SK-N-SH (cell line): Measurements from ENCODE around the gene DRAP1.

Source experiments
- EZH2phosphoT487 ChIP-seq: fragments of 200-600 bp; sonication (generic); IDR thresholded peaks from 2 replicates; pipeline ENCODE4 v1.6.1; 2017; ENCODE audit warnings: low read depth, mixed run types, mild to moderate bottlenecking, antibody characterized with exemption, moderate library complexity, borderline replicate concordance
- MXI1 ChIP-seq: IDR thresholded peaks from 2 replicates; pipeline ENCODE4 v1.6.1; 2012; ENCODE audit warnings: mild to moderate bottlenecking, low read depth, low read length, improper control_type of control experiment
- RCOR1 ChIP-seq: fragments of 150-350 bp; IDR thresholded peaks from 2 replicates; pipeline ENCODE4 v1.6.1; 2017; ENCODE audit warnings: antibody characterized with exemption, low read length
- RXRA ChIP-seq: IDR thresholded peaks from 2 replicates; pipeline ENCODE4 v1.4.0; 2012; ENCODE audit warnings: low read depth, mild to moderate bottlenecking, borderline replicate concordance
- SIN3A ChIP-seq: IDR thresholded peaks from 2 replicates; pipeline ENCODE4 v1.6.1; 2012; ENCODE audit warnings: low read depth, mild to moderate bottlenecking, low read length, moderate library complexity, borderline replicate concordance
- SMC3 ChIP-seq: IDR thresholded peaks from 2 replicates; pipeline ENCODE4 v1.6.1; 2012; ENCODE audit warnings: low read depth, low read length, improper control_type of control experiment
- TCF12 ChIP-seq: IDR thresholded peaks from 2 replicates; pipeline ENCODE4 v1.4.0; 2012
- TEAD4 ChIP-seq: IDR thresholded peaks from 2 replicates; pipeline ENCODE4 v1.4.0; 2012; ENCODE audit warnings: mild to moderate bottlenecking, borderline replicate concordance; ENCODE audit not compliant: insufficient read depth
- YY1 ChIP-seq: IDR thresholded peaks from 2 replicates; pipeline ENCODE4 v1.4.0; 2012; ENCODE audit warnings: low read depth, mild to moderate bottlenecking
- TF ChIP-seq, protein P1 (sequence below): fragments of 200-600 bp; sonication (generic); IDR thresholded peaks from 2 replicates; pipeline ENCODE4 v1.6.1; 2017; ENCODE audit warnings: antibody characterized with exemption, mild to moderate bottlenecking, moderate library complexity
- TF ChIP-seq, protein P2 (sequence below): IDR thresholded peaks from 2 replicates; pipeline ENCODE4 v1.6.1; 2012; ENCODE audit warnings: mild to moderate bottlenecking, low read depth, low read length, moderate library complexity
- TF ChIP-seq, protein P3 (sequence below): IDR thresholded peaks from 2 replicates; pipeline ENCODE4; 2012

DNA sequence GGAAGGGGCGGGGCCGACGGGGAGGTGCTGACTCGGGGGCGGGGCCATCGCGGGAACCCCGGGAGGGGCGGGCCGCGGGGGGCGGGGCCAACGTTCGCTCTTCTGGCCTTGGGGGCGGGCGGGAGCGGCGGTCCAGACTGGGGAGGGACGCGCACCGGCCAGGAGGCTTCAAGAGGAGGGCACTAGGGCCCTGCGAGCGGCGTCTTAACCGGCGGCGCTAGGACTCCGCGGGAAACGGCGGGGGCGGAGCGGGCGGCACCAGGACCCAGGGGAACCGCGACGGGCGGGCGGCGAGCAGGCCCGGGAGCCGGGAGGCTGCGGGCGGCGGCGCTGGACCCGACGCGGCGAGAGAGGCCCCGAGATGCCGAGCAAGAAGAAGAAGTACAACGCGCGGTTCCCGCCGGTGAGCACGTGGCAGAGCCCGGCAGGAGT is at the start of gene DRAP1:
- TF ChIP-seq, protein P1, sequence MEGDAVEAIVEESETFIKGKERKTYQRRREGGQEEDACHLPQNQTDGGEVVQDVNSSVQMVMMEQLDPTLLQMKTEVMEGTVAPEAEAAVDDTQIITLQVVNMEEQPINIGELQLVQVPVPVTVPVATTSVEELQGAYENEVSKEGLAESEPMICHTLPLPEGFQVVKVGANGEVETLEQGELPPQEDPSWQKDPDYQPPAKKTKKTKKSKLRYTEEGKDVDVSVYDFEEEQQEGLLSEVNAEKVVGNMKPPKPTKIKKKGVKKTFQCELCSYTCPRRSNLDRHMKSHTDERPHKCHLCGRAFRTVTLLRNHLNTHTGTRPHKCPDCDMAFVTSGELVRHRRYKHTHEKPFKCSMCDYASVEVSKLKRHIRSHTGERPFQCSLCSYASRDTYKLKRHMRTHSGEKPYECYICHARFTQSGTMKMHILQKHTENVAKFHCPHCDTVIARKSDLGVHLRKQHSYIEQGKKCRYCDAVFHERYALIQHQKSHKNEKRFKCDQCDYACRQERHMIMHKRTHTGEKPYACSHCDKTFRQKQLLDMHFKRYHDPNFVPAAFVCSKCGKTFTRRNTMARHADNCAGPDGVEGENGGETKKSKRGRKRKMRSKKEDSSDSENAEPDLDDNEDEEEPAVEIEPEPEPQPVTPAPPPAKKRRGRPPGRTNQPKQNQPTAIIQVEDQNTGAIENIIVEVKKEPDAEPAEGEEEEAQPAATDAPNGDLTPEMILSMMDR, result no peak
- TF ChIP-seq, protein P2, sequence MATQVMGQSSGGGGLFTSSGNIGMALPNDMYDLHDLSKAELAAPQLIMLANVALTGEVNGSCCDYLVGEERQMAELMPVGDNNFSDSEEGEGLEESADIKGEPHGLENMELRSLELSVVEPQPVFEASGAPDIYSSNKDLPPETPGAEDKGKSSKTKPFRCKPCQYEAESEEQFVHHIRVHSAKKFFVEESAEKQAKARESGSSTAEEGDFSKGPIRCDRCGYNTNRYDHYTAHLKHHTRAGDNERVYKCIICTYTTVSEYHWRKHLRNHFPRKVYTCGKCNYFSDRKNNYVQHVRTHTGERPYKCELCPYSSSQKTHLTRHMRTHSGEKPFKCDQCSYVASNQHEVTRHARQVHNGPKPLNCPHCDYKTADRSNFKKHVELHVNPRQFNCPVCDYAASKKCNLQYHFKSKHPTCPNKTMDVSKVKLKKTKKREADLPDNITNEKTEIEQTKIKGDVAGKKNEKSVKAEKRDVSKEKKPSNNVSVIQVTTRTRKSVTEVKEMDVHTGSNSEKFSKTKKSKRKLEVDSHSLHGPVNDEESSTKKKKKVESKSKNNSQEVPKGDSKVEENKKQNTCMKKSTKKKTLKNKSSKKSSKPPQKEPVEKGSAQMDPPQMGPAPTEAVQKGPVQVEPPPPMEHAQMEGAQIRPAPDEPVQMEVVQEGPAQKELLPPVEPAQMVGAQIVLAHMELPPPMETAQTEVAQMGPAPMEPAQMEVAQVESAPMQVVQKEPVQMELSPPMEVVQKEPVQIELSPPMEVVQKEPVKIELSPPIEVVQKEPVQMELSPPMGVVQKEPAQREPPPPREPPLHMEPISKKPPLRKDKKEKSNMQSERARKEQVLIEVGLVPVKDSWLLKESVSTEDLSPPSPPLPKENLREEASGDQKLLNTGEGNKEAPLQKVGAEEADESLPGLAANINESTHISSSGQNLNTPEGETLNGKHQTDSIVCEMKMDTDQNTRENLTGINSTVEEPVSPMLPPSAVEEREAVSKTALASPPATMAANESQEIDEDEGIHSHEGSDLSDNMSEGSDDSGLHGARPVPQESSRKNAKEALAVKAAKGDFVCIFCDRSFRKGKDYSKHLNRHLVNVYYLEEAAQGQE, result no peak; the same call in 1 of the 2 replicates
- no peak; the same call in 1 of the 2 replicates for TF ChIP-seq SMC3
- TF ChIP-seq EZH2phosphoT487, result no peak
- TF ChIP-seq TCF12, result peak; percentile 51; the same call in 1 of the 2 replicates
- TF ChIP-seq MXI1, result peak; percentile 52; the same call in 1 of the 2 replicates
- TF ChIP-seq, protein P3, sequence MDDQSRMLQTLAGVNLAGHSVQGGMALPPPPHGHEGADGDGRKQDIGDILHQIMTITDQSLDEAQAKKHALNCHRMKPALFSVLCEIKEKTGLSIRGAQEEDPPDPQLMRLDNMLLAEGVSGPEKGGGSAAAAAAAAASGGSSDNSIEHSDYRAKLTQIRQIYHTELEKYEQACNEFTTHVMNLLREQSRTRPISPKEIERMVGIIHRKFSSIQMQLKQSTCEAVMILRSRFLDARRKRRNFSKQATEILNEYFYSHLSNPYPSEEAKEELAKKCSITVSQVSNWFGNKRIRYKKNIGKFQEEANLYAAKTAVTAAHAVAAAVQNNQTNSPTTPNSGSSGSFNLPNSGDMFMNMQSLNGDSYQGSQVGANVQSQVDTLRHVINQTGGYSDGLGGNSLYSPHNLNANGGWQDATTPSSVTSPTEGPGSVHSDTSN, result peak; percentile 92
- TF ChIP-seq YY1, result no peak
- TF ChIP-seq RXRA, result no peak
- TF ChIP-seq SIN3A, result peak; percentile 99
- no peak for TF ChIP-seq RCOR1
- 0 out of 2 replicates have a peak, but pooled peaks have one; percentile 21 for TF ChIP-seq TEAD4
